DOHH2 (cell line): ENCODE results near the gene PSMC4.

Experiments used
- H3F3A ChIP-seq: fragments of 200-600 bp; sonication (generic), shearing (Covaris generic); 2 replicates; pipeline ENCODE4 v1.6.0; 2016; ENCODE audit warnings: antibody characterized with exemption, mild to moderate bottlenecking; ENCODE audit not compliant: control insufficient read depth, insufficient read depth
- H3K27ac ChIP-seq: fragments of 200-600 bp; sonication (generic); 2 replicates; pipeline ENCODE4 v1.5.1; 2014; ENCODE audit warnings: low read depth, mild to moderate bottlenecking, low read length, moderate library complexity
- H3K27me3 ChIP-seq: fragments of 200-600 bp; sonication (generic); 2 replicates; pipeline ENCODE4 v1.6.1; 2014; ENCODE audit warnings: mild to moderate bottlenecking, low read length, mixed read lengths; ENCODE audit not compliant: control insufficient read depth
- H3K36me3 ChIP-seq: fragments of 200-600 bp; sonication (generic); 2 replicates; pipeline ENCODE4 v1.6.1; 2014; ENCODE audit warnings: mild to moderate bottlenecking, low read length, moderate library complexity, mixed read lengths; ENCODE audit not compliant: control insufficient read depth
- H3K4me1 ChIP-seq: fragments of 200-600 bp; sonication (generic); 2 replicates; pipeline ENCODE4 v1.6.1; 2014; ENCODE audit warnings: mild to moderate bottlenecking, low read length, mixed read lengths; ENCODE audit not compliant: control insufficient read depth
- H3K4me2 ChIP-seq: fragments of 200-600 bp; sonication (generic); 2 replicates; pipeline ENCODE4 v1.6.0; 2014; ENCODE audit warnings: mild to moderate bottlenecking, low read length, moderate library complexity
- H3K4me3 ChIP-seq: fragments of 200-600 bp; sonication (generic); 2 replicates; pipeline ENCODE4 v1.5.1; 2014; ENCODE audit warnings: mild to moderate bottlenecking, low read length, mixed read lengths
- H3K79me2 ChIP-seq: fragments of 200-600 bp; sonication (generic); 2 replicates; pipeline ENCODE4 v1.6.1; 2014; ENCODE audit warnings: mild to moderate bottlenecking, low read length, mixed read lengths; ENCODE audit not compliant: control insufficient read depth
- H3K9me2 ChIP-seq: fragments of 200-600 bp; sonication (generic); replicated peaks from 2 replicates; pipeline ENCODE4 v1.6.1; 2014; ENCODE audit warnings: mild to moderate bottlenecking, low read length, mixed read lengths; ENCODE audit not compliant: control insufficient read depth
- H3K9me3 ChIP-seq: fragments of 200-600 bp; sonication (generic); 2 replicates; pipeline ENCODE4 v1.6.1; 2014; ENCODE audit warnings: antibody characterized with exemption, low read length, mixed read lengths; ENCODE audit not compliant: control insufficient read depth, insufficient read depth
- H4K20me1 ChIP-seq: fragments of 200-600 bp; sonication (generic); 2 replicates; pipeline ENCODE4 v1.6.0; 2014; ENCODE audit warnings: low read depth, mild to moderate bottlenecking, antibody characterized with exemption, low read length, moderate library complexity; ENCODE audit not compliant: control insufficient read depth, insufficient read depth
- CTCF ChIP-seq: fragments of 200-600 bp; sonication (generic); IDR thresholded peaks from one replicate; pipeline ENCODE4 v1.5.1; 2014; ENCODE audit warnings: antibody characterized with exemption, mild to moderate bottlenecking, low read depth, low read length; ENCODE audit not compliant: poor library complexity, severe bottlenecking
- EZH2phosphoT487 ChIP-seq: fragments of 200-600 bp; sonication (generic); IDR thresholded peaks from 2 replicates; pipeline ENCODE4 v1.6.1; 2017; ENCODE audit warnings: borderline replicate concordance, mild to moderate bottlenecking, antibody characterized with exemption, low read length, moderate library complexity, mixed read lengths

Gene PSMC4

GRCh38 chr19:39968789-39969188, 2.2 kb upstream of the PSMC4 start:
- Histone ChIP-seq H3F3A (peaks cover 4% of the 10 kb centered on the region; the same call in 1 of the 2 replicates), H3K9me3 (no peaks in the 10 kb centered on the region), H3K4me3 (no peak overlapping the region), H3K36me3 (peaks cover 22% of the 10 kb centered on the region), H3K4me1 (peaks cover 27% of the 10 kb centered on the region), H3K27me3 (no peaks in the 10 kb centered on the region), H4K20me1 (no peaks in the 10 kb centered on the region), H3K27ac (no peak overlapping the region), H3K79me2 (peaks cover 29% of the 10 kb centered on the region), H3K4me2 (no peak overlapping the region; the same call in 1 of the 2 replicates), H3K9me2 (no peaks in the 10 kb centered on the region)
- TF ChIP-seq EZH2phosphoT487 (no peak), CTCF (no peak)

- peak overlapping the region; percentile 95; the same call in 1 of the 2 replicates for H3K4me2 ChIP-seq
These were observed 1.7 kb upstream of the PSMC4 start for GRCh38 chr19:39969266-39969665.

GRCh38 chr19:39969681-39970424, 1.1 kb upstream of the PSMC4 start:
- peak overlapping the region; percentile 92 for H3K4me3 ChIP-seq
- H4K20me1 ChIP-seq = no peaks in the 10 kb centered on the region
- TF ChIP-seq CTCF (no peak), EZH2phosphoT487 (no peak)
- peaks cover 33% of the 10 kb centered on the region for H3K36me3 ChIP-seq
- H3K4me2 ChIP-seq = peak overlapping the region; percentile 95
- no peaks in the 10 kb centered on the region for H3K9me2 ChIP-seq
- H3F3A ChIP-seq = no peaks in the 10 kb centered on the region
- H3K27ac ChIP-seq = peak overlapping the region; percentile 62
- peaks cover 24% of the 10 kb centered on the region for H3K4me1 ChIP-seq
- H3K79me2 ChIP-seq = peaks cover 29% of the 10 kb centered on the region
- H3K9me3 ChIP-seq = no peaks in the 10 kb centered on the region
- no peaks in the 10 kb centered on the region for H3K27me3 ChIP-seq

More at GRCh38 chr19:39969266-39969665, 1.7 kb upstream of the PSMC4 start:
- Histone ChIP-seq H3K36me3 (peaks cover 27% of the 10 kb centered on the region), H3K27me3 (no peaks in the 10 kb centered on the region), H3K79me2 (peaks cover 29% of the 10 kb centered on the region), H3K9me2 (no peaks in the 10 kb centered on the region), H4K20me1 (no peaks in the 10 kb centered on the region), H3K4me3 (peak overlapping the region; percentile 92; the same call in 1 of the 2 replicates), H3F3A (peaks cover under 1% of the 10 kb centered on the region; the same call in 1 of the 2 replicates), H3K4me1 (peaks cover 24% of the 10 kb centered on the region), H3K9me3 (no peaks in the 10 kb centered on the region), H3K27ac (no peak overlapping the region)
- TF ChIP-seq EZH2phosphoT487 = no peak
- no peak for TF ChIP-seq CTCF
